HepG2 (cell line): ENCODE results near the gene TSC22D2.

Experiments
- CHD2 ChIP-seq: IDR thresholded peaks from 2 replicates; pipeline ENCODE4 v1.6.1; 2011; ENCODE audit warnings: low read depth, low read length, improper control_type of control experiment
- HOXA9 ChIP-seq: sonication (generic); formaldehyde crosslinking; IDR thresholded peaks from 2 replicates; pipeline ENCODE4 v1.8.1; 2022; ENCODE audit warnings: missing genetic modification reagents, mild to moderate bottlenecking, moderate library complexity, borderline replicate concordance
- NR2F6 ChIP-seq, 2 experiments: IDR thresholded peaks; 2 replicates each; pipeline ENCODE4 v1.6.1; 2016; ENCODE audit warnings: antibody characterized with exemption in 1 of 2, mild to moderate bottlenecking in 1 of 2

GRCh38 chr3:150488867-150489266, 80.8 kb downstream of the TSC22D2 start:
- no peak for TF ChIP-seq CHD2
- no peak for TF ChIP-seq HOXA9 (CRISPR knock-in tag)
- TF ChIP-seq NR2F6 (IDR thresholded peaks at IDR 0.05) = no peak
- TF ChIP-seq NR2F6 (CRISPR knock-in tag; IDR thresholded peaks at IDR 0.05) = no peak
